Erythroblast (primary cell): ENCODE results near the gene EVI5.

Source experiments
- GATA1 ChIP-seq: IDR thresholded peaks from 2 replicates; pipeline ENCODE4 v1.6.1; 2011; ENCODE audit warnings: low read depth, mild to moderate bottlenecking, control low read depth, low read length, moderate library complexity
- POLR2A ChIP-seq: IDR thresholded peaks from 2 replicates; pipeline ENCODE4 v1.6.1; 2011; ENCODE audit warnings: mild to moderate bottlenecking, low read length

- no peak for TF ChIP-seq POLR2A
- TF ChIP-seq GATA1: no peak
These were observed 5.2 kb upstream of the EVI5 start for GRCh38 chr1:92790081-92790480.
